Measurements from ENCODE around the gene UFC1. TPM values are rescaled to one million over a fixed set of nuclear protein-coding genes. Genes with fewer than 3 reads are reported as not detected.

UFC1 gene
- polyA plus RNA-seq, 3 donors, result 100 to 120 (median 108) TPM

GRCh38 chr1:161171191-161171590 is 17.4 kb downstream of the UFC1 start:
- intact Hi-C loops (cut with micrococcal nuclease), result no loop called here
- Histone ChIP-seq H3K36me3 (replicated peaks in 1 of 2; ENCODE audit: control insufficient read depth in 1 of 2, insufficient read depth in 2 of 2, low read length in 2 of 2) (peaks cover 55 to 72% of the 10 kb centered on the region in 2 donors), H3K4me2 (replicated peaks; ENCODE audit: extremely low read depth, low read length, poor library complexity, severe bottlenecking) (no peak overlapping the region), H3K79me2 (ENCODE audit: insufficient read depth, low read length) (peaks cover 8% of the 10 kb centered on the region), H3K27ac (ENCODE audit: low read depth in 1 of 2, low read length in 2 of 2) (no peak overlapping the region), H4K20me1 (ENCODE audit: insufficient read depth, low read length) (no peaks in the 10 kb centered on the region), H2AFZ (ENCODE audit: insufficient read depth, low read depth, low read length, poor library complexity, severe bottlenecking) (no peak overlapping the region), H3K4me1 (ENCODE audit: control insufficient read depth in 1 of 2, insufficient read depth in 2 of 2, low read length in 2 of 2) (peaks cover 18 to 20% of the 10 kb centered on the region in 2 donors), H3K9me3 (replicated peaks in 1 of 2; ENCODE audit: control insufficient read depth in 1 of 2, insufficient read depth in 1 of 2, low read length in 2 of 2) (no peaks in the 10 kb centered on the region), H3K9ac (ENCODE audit: insufficient read depth, low read length, poor library complexity, severe bottlenecking) (no peak overlapping the region), H3K4me3 (replicated peaks in 1 of 3; ENCODE audit: low read depth in 2 of 3, low read length in 3 of 3) (no peak overlapping the region), H3K27me3 (ENCODE audit: control insufficient read depth in 2 of 2, insufficient read depth in 2 of 2, low read length in 2 of 2) (no peaks in the 10 kb centered on the region)
- Mint-ChIP-seq H3K27ac (peak overlapping the region in 1 of 7 donors; percentile 47), H3K4me1 (peaks cover 27% of the 10 kb centered on the region), H3K9me3 (no peaks in the 10 kb centered on the region), H3K4me3 (no peak overlapping the region), H3K27me3 (ENCODE audit: low read depth in 3 of 3) (peaks cover 0 to 2% (median 0%) of the 10 kb centered on the region in 3 donors), H3K36me3 (peaks cover 65 to 79% of the 10 kb centered on the region in 2 donors)
- DNase-seq, result no peak
- no CpG with 5 or more reads among the region's 5 CpGs for WGBS (ENCODE audit: insufficient coverage)
- TF ChIP-seq CTCF (IDR thresholded peaks at IDR 0.05), result no peak

- H3K9ac ChIP-seq (ENCODE audit: insufficient read depth, low read length, poor library complexity, severe bottlenecking), result no peak overlapping the region
- 93% methylated on average over 10 of the region's 12 CpGs for WGBS (ENCODE audit: insufficient coverage)
- no peak overlapping the region for H3K4me3 ChIP-seq (replicated peaks in 1 of 3; ENCODE audit: low read depth in 2 of 3, low read length in 3 of 3)
- H3K27me3 ChIP-seq (ENCODE audit: control insufficient read depth in 2 of 2, insufficient read depth in 2 of 2, low read length in 2 of 2), result no peaks in the 10 kb centered on the region
- TF ChIP-seq CTCF (IDR thresholded peaks at IDR 0.05), result no peak
- no peak for DNase-seq
- peaks cover 0 to 2% (median 0%) of the 10 kb centered on the region in 3 donors for H3K27me3 Mint-ChIP-seq (ENCODE audit: low read depth in 3 of 3)
- peaks cover 55 to 72% of the 10 kb centered on the region in 2 donors for H3K36me3 ChIP-seq (replicated peaks in 1 of 2; ENCODE audit: control insufficient read depth in 1 of 2, insufficient read depth in 2 of 2, low read length in 2 of 2)
- H3K9me3 ChIP-seq (replicated peaks in 1 of 2; ENCODE audit: control insufficient read depth in 1 of 2, insufficient read depth in 1 of 2, low read length in 2 of 2), result no peaks in the 10 kb centered on the region
- H3K27ac Mint-ChIP-seq, result peak overlapping the region in 3 of 7 donors; percentile 13 to 75 (median 50)
- peaks cover 65 to 80% of the 10 kb centered on the region in 2 donors for H3K36me3 Mint-ChIP-seq
- no peaks in the 10 kb centered on the region for H4K20me1 ChIP-seq (ENCODE audit: insufficient read depth, low read length)
- H3K4me3 Mint-ChIP-seq, result no peak overlapping the region
- no peak overlapping the region for H3K4me2 ChIP-seq (replicated peaks; ENCODE audit: extremely low read depth, low read length, poor library complexity, severe bottlenecking)
- peaks cover 18 to 20% of the 10 kb centered on the region in 2 donors for H3K4me1 ChIP-seq (ENCODE audit: control insufficient read depth in 1 of 2, insufficient read depth in 2 of 2, low read length in 2 of 2)
- H2AFZ ChIP-seq (ENCODE audit: insufficient read depth, low read depth, low read length, poor library complexity, severe bottlenecking), result no peak overlapping the region
- H3K9me3 Mint-ChIP-seq, result no peaks in the 10 kb centered on the region
- no peak overlapping the region for H3K27ac ChIP-seq (ENCODE audit: low read depth in 1 of 2, low read length in 2 of 2)
- peaks cover 13% of the 10 kb centered on the region for H3K79me2 ChIP-seq (ENCODE audit: insufficient read depth, low read length)
- peaks cover 27% of the 10 kb centered on the region for H3K4me1 Mint-ChIP-seq
- intact Hi-C loops (cut with micrococcal nuclease), result no loop called here
Measured at GRCh38 chr1:161171696-161172095, 17.9 kb downstream of the UFC1 start.

Data from CD14-positive monocyte (primary cell).